GM19035 (cell line): Measurements from ENCODE around the gene RNF4.
"Not testable (repeated sequence)": the region's sequence is repeated elsewhere in the genome, so short reads cannot be mapped to it uniquely, and the experiment has no call there.

Experiments used
- ATAC-seq: cut with Tn5 transposase; IDR thresholded peaks from one replicate; pipeline ENCODE4 v1.9.1; 2021; ENCODE audit not compliant: unreplicated experiment

The RNF4 gene

GRCh38 chr4:2457481-2458295 is 11.2 kb upstream of the RNF4 start:
- ATAC-seq = no peak

- no peak for ATAC-seq
Observed at GRCh38 chr4:2458546-2459491, 10.1 kb upstream of the RNF4 start.

GRCh38 chr4:2459589-2460349 is 9.1 kb upstream of the RNF4 start:
- no peak for ATAC-seq

- ATAC-seq = no peak
Observed at GRCh38 chr4:2461246-2461960, 7.5 kb upstream of the RNF4 start.

GRCh38 chr4:2462218-2462991 is 6.5 kb upstream of the RNF4 start:
- ATAC-seq = peak; percentile 79

GRCh38 chr4:2462992-2463762 is 5.7 kb upstream of the RNF4 start:
- no peak for ATAC-seq

GRCh38 chr4:2465032-2465431 is 3.9 kb upstream of the RNF4 start:
- ATAC-seq = no peak

- ATAC-seq = not testable (repeated sequence)
Observed at GRCh38 chr4:2465544-2465943, 3.4 kb upstream of the RNF4 start.

GRCh38 chr4:2469192-2469984 is 482 bp downstream of the RNF4 start:
- peak; percentile 55 for ATAC-seq

- ATAC-seq = no peak
Observed at GRCh38 chr4:2470791-2471190, 1.9 kb downstream of the RNF4 start.

GRCh38 chr4:2472187-2472586 is 3.3 kb downstream of the RNF4 start:
- ATAC-seq = no peak

- no peak for ATAC-seq
Observed at GRCh38 chr4:2478229-2478628, 9.3 kb downstream of the RNF4 start.

- ATAC-seq = no peak
Observed at GRCh38 chr4:2480649-2481048, 11.7 kb downstream of the RNF4 start.

- no peak for ATAC-seq
Observed at GRCh38 chr4:2482192-2482591, 13.3 kb downstream of the RNF4 start.

- ATAC-seq = no peak
Observed at GRCh38 chr4:2482693-2483092, 13.8 kb downstream of the RNF4 start.

- ATAC-seq = no peak
Observed at GRCh38 chr4:2483237-2483636, 14.3 kb downstream of the RNF4 start.

- ATAC-seq = no peak
Observed at GRCh38 chr4:2484185-2484584, 15.3 kb downstream of the RNF4 start.

GRCh38 chr4:2484993-2485392 is 16.1 kb downstream of the RNF4 start:
- ATAC-seq = peak; percentile 66
